Fibroblast of lung (primary cell): ENCODE measurements around the gene EIF4G2.

Source experiments
- EZH2 ChIP-seq: IDR thresholded peaks from 2 replicates; pipeline ENCODE4 v1.5.1; 2012; ENCODE audit warnings: low read length, control low read depth, mild to moderate bottlenecking; ENCODE audit errors: missing control alignments
- TF ChIP-seq, protein P1 (sequence below), 2 donors: IDR thresholded peaks in 1 of 2; conservative IDR thresholded peaks in 1 of 2; 1 replicate in 1 of 2; 2 replicates in 1 of 2; pipeline ENCODE4 v1.5.1; 2011 to 2012; ENCODE audit warnings: low read length in 2 of 2, control low read depth in 1 of 2, inconsistent platforms in 1 of 2, low read depth in 1 of 2, mild to moderate bottlenecking in 1 of 2

DNA sequence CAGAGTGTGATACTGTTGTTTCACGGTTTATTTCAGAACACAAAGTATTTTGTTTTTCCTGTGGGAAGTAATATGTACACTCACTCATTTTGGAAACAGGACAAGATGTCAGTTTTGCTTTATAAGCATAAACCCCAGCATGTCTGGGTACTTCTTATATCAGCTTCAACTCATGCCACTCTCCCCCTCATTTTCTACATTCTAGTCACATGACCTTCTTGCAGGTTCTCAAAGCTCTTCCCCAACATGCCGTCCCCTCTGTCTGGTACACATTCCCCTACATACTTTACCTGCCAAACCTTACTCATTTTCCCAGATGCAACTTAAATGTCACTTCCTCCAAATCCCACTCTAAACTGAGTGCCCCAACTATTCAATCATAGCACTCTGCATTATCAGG, 59.2 kb downstream of the EIF4G2 start:
- TF ChIP-seq, protein P1, sequence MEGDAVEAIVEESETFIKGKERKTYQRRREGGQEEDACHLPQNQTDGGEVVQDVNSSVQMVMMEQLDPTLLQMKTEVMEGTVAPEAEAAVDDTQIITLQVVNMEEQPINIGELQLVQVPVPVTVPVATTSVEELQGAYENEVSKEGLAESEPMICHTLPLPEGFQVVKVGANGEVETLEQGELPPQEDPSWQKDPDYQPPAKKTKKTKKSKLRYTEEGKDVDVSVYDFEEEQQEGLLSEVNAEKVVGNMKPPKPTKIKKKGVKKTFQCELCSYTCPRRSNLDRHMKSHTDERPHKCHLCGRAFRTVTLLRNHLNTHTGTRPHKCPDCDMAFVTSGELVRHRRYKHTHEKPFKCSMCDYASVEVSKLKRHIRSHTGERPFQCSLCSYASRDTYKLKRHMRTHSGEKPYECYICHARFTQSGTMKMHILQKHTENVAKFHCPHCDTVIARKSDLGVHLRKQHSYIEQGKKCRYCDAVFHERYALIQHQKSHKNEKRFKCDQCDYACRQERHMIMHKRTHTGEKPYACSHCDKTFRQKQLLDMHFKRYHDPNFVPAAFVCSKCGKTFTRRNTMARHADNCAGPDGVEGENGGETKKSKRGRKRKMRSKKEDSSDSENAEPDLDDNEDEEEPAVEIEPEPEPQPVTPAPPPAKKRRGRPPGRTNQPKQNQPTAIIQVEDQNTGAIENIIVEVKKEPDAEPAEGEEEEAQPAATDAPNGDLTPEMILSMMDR (conservative IDR thresholded peaks at IDR 0.05 in 1 of 2, IDR thresholded peaks at IDR 0.05 in 1 of 2; ENCODE audit: low read depth in 1 of 2, low read length in 2 of 2): no peak
- no peak for TF ChIP-seq EZH2
